NCI-H82 treated with DMSO at 0.1 percent for 48 hours (cell line): ENCODE results near the gene SLC35D2.
A peak's percentile ranks its signal among the peaks of the same experiment; 100 is the strongest.
"Not testable (repeated sequence)": the region's sequence is repeated elsewhere in the genome, so short reads cannot be mapped to it uniquely, and the experiment has no call there.

ENCODE experiments used
- DNase-seq: peaks from one replicate; lab custom pipeline; 2025; ENCODE audit not compliant: unreplicated experiment; lab: John Stamatoyannopoulos, UW

The SLC35D2 gene

DNA sequence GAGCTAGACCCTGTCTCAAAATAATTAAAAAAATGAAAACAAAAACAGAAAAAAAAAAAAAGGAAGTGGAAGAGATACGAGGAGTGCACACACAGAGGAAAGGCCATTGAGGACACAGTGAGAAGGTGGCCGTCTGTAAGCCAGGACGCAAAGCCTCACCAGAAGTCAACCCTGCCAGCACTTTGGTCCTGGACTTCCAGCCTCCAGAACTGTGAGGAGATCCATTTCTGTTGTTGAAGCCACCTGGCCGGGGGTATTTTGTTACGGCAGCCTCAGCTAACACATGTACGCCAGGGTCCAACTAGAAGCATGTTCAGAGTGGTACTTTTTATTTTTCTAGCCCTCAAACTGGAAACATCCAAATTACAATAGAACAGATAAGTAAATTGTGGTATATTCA lies 21.8 kb downstream of the SLC35D2 start:
- no peak for DNase-seq

DNA sequence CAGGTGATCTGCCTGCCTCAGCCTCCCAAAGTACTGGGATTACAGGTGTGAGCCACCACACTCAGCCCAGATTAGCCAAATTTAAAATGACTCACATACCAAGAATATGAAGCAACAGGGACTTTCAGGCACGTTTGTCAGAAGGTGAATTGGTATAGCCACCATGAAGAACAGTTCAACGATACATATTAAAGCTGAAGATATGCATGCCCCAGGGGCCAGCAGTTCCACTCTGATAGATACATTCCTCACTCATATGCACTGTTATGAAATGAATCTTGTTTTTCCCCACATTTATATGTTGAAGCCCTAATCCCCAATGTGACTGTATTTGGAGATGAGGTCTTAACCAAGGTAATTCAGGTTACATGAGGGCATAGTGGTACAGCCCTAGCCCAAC lies 22.5 kb downstream of the SLC35D2 start:
- DNase-seq: no peak

DNA sequence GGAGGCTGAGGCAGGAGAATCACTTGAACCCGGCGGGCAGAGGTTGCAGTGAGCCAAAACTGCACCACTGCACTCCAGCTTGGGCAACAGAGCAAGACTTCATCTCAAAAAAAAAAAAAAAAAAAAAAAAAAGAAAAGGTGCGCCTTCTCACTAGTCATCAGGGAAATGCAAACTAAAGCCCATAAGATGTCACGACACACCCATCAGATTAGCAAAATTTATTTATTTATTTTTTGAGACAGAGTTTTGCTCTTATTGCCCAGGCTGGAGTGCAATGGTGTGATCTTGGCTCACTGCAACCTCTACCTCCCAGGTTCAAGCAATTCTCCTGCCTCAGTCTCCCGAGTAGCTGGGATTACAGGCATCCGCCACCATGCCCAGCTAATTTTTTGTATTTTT lies 23.0 kb downstream of the SLC35D2 start:
- not testable (repeated sequence) for DNase-seq

DNA sequence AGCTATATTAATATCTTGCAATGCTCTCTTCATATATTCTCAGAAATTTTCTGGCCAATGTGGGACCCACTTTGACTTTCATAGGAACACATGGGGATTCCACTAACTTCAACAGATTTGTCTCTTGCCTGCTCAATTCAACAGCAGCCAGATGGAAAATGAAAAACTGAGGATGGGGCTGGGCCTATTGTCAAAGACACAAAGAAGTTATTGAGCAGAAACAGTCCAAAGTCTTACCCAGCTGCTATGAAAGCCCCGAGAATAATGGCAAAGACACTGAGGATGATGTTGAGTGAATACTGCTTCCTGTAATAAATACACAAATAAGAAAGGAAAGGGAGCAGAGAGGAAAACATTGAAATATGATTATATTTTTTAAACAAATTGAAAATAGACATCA lies 32.6 kb downstream of the SLC35D2 start:
- DNase-seq: no peak

DNA sequence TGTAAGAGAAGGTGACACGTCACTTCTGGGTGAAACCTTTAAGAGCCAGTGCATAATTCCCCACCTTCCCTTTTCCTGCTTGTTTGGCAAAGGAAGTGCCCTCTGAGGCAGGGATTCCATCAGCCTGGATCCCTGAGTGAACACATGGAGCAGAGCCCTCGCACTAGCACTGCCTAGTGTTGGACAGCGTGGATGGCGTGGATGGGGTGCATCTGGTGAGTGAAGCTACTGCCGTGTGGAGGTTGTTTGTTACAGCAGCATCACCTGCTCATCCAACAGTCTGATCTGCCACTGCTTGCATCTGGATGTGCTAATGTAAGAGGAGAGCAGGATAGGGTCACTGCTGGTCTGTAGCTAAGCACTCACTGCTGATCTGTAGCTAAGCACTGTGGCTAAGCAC lies 35.2 kb downstream of the SLC35D2 start:
- DNase-seq: no peak

DNA sequence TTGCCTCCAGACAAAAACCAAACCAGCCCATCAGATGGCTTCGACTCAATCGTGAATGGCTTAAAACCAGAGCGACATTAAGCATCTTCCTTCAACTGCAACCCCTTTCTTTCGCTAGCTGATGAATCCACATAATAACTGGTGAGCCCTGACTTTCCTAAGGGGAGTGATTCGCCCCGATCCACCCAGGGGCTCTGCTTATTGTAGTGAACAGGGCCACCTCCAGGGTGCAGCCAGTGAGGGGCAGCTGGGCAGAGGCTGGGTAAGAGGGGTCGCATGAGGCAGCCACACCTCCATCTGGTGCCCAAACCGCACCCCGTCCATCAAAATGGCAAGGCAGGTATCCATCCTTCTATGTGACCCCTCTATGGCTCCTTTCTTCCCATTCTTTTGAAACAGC lies 38.0 kb downstream of the SLC35D2 start:
- DNase-seq: no peak

DNA sequence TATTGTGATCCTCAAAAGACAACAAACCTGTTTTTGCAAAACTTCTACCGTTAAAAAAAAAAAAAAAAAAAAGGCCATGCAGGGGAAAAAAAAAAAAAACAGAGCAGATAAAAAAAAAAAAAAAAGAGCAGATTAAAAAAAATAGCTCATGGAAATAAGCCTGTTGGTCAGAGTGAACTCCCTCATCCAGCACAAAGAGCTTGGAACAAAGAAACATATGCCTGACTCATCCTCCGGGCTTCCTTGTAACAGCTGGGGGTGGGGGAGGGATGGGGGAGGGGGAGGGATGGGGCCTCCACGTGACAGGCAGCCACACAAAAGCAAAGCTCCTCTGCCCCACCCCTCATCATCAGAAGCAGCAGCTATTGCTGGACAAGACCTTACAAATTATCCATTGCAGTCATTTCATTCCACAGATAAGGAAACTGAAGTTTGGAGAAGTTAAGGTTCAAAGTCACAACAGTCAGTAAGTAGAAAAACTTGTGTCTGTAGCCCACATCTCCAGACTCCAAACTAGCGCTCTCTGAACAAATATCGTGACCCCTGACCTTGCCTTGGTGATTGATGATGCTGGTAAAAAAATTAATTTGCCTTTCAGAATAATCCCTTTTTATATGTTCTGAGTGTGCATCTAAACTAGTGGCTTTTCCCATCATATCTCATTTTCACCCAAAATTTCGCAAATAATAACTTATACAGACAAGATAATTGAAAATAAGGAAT lies 38.9 kb downstream of the SLC35D2 start:
- DNase-seq: peak; percentile 34

DNA sequence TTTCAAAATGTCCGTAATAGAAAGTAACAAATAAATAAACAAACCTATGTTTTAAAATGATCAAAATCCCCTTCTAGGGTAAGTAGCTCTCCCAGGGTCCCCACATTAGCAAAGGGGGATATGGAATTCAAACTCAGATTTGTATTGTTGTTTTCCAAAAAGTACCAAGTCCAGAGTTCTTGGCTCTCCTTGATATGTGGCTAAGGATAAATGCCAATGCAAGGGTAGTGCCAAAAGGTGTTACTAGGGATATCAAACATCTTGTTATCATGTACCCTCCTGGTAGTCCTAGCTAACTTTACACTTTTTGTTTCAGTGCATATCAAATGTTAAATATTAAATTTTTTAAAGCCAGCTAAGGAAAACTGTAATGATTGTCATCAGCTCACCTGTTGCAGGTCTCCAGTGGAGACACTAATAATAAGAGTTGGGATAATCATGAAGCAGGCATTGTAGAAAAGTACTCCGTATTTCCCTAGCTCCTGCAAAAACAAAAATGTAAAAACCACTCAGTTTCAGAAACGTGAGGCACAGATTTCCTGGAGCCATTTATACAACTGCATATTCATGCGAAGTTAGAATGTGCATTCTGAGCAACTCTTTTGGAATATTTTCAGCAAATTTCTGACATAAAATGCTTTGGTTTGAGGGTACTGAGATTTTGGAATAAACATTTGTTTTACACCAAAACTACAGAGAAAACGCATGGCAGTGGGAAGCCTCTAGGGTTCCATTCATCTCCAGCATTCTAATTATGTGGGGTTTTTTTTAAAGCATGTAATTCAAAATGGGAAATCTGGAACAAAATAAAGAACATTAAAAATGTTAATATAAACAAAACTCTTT lies 39.8 kb downstream of the SLC35D2 start:
- DNase-seq: no peak

DNA sequence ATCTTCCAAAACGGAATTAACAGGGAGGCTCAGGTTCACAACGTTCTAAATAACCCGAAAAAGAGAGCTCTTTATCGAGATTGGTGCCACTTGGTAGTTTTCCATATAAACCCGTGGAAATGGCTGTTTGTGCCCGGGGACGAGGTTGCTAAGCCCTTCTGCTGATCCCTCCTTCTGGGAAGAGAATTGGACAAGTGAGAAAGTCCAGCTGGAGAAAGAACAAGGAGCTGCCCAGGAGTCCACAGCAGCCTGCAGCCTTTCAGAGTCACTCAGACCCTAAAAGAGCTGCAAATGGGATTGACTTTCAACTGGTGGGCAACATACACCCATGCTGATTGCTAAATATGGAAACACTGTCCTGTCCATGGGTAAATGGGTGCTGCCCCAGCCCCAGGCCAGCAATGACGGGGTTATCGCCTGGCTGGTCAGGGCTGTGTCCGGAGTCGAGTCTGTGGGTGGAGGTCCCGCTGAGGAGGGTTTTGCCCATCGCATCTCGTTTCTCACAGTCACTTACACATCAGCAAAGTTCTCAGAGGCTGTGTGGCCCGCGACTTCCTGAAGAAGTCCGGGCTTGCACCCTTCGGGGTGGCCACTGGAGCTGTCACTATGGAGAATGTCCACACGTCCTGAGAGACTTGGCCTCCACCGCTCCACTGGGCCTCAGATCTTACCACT lies 40.8 kb downstream of the SLC35D2 start:
- no peak for DNase-seq

DNA sequence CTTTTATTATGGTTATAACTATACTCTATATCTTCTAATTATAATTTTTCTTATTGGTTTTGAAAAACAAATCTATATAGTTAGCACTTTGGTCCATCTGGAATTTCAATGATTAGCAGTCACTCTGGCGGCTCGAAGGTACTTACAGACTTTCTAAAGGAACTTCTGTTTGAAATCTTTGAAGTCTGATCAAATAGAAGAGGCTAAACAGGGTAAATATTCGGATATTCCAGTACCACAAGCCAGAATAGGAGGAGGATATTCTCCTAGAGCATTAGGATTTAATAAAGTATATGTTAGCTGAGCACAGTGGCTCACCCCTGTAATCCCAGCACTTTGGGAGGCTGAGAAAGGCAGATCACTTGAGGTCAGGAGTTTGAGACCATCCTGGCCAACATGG lies 42.8 kb downstream of the SLC35D2 start:
- no peak for DNase-seq

DNA sequence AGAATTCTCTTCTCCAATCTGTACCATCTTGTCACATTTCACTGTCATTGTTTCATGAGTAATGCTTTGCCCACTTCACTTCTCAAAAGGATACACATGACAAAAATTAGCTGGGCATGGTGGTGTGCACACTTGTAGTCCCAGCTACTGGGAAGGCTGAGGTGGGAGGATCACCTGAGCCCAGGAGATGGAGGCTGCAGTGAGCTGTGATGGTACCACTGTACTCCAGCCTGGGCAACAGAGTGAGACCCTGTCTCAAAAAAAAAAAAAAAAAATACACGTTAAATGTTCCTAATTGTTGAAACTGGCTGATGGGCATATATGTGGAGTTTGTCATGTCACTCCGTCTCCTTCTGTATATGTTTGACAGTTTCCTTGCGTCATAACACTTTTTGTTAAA lies 45.2 kb downstream of the SLC35D2 start:
- no peak for DNase-seq

DNA sequence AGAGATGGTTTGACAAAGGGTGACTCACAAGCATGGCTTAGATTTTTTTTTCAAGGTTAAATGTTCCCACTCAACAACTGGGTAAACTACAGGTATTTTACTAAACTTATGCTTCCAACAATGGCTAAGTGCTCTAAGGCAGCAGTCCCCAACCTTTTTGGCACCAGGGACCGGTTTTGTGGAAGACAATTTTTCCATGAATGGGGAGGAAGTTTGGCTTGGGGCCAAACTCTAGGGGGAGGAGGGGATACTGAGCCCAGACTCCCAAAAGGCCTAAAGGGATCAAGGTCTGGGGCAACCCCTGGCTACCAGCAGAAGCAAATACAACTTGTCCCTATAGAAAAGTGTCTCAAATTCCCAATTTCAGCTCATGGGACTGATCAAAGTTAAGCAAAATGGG lies 49.6 kb downstream of the SLC35D2 start:
- no peak for DNase-seq

DNA sequence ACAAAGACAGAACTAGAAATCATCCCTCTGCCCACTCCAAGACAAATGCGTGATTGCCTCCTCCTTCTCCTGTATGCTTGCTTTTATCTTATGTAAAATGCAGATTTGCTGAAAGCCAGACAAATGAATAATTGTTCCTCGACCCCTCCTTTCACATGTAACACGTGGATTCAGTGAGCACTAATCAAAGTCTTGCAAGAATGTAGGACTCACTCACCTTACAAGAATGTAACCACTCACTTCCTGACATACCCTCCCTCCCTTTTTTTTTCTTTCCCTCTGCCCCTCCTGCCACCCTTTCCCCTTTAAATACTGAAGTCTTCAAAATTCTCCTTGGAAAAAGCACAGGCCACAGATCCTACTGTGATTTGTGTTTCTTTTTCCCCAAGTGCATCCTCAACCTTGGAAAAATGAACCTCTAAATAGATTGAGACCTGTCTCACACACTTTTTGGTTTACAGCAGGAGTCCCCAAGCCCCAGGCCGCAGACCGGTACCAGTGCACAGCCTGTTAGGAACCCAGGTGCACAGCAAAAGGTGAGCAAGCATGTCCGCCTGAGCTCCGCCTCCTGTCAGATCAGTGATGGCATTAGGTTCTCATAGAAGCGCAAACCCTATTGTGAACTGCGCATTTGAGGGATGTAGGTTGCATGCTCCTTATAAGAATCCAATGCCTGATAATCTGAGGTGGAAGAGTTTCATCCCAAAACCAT lies 52.1 kb downstream of the SLC35D2 start:
- no peak for DNase-seq

DNA sequence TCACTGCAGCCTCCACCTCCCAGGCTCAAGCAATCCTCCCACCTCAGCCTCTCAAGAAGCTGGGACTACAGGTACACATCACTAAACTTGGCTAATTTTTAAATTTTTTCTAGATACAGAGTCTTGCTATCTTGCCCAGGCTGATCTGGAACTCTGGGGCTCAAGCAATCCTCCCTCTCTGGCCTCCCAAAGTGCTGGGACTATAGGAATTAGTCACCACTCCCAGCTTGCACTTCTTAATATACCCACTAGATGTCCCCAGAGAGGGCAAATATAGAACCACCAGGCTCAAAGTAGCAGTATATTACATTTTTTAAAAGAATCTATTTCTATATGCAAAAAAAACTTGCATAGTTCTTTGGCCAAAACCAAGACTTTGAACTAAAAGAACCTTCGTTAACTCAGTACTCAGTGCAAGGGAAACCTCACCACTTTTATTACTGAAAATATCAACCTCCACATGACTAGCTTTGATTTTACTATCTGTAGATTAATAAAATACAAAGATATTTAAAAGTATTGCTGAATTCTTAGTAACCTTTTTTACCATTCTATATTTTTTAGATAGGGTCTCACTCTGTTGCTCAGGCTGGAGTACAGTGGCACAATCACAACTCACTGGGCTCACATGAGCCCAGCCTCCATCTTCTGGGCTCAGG lies 55.7 kb downstream of the SLC35D2 start:
- DNase-seq: no peak

DNA sequence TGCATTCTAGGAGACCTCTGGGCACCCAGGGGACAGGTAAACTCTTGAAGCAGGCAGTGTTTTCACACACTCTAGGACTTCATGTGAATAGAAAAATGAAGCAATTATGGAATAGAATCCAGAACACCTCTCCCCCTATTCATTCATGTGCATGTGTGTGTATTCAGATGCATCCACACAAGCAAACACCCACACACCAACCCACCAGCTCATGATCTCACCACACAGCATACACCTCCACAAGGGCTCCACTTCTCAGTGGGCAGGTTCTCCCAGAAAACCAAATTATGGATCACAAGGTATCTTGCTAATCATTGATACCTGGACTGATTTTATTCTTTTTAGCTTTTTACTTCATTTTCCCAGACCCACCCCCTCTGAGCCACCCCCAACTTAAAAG lies 60.3 kb downstream of the SLC35D2 start:
- DNase-seq: no peak

DNA sequence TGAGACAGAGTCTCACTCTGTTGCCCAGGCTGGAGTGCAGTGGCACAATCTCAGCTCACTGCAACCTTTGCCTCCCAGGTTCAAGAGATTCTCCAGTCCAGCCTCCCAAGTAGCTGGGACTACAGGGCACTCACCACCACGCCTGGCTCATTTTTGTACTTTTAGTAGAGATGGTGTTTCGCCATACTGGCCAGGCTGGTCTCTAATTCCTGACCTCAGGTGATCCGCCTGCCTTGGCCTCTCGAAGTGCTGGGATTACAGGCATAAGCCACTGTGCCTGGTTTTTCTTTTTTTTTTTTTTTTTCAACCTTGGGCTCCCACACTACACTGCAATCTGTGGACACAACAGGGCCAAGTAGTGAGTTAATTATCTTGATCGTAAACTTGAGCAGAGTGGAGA lies 60.8 kb downstream of the SLC35D2 start:
- DNase-seq: not testable (repeated sequence)

DNA sequence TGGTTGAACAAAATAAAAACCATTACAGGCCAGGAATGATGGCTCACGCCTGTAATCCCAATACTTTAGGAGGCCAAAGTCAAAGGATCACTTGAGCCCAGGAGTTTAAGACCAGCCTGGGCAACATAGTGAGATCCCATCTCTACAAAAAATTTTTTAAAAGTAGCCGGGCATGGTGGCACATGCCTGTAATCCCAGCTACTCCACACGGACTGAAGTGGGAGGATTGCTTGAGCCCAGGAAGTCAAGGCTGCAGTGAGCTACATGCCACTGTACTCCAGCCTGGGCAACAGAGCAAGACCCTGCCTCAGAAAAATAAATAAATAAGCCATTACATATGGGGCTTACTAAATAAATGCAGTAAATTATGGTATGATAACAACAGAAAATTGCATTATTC lies 61.3 kb downstream of the SLC35D2 start:
- DNase-seq: not testable (repeated sequence)

DNA sequence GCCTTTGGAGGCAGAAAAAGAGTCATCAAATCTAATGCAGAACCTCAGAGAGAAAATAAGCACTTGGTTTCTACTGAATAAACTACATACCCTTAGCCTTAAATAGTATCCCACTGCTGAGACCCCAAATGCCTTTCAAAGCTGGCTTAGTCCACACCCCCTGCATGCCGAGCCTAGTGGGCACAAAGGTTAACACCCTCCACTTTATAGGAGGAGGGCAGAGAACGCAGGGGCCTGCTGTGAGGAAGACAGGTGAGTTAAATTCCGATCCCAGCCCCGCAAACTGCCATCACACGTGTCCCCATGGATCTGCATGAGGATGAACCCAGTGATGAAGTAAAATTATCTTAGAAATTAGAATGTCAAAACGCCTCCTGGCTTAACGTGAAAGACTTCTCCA lies 62.0 kb downstream of the SLC35D2 start:
- DNase-seq: no peak

DNA sequence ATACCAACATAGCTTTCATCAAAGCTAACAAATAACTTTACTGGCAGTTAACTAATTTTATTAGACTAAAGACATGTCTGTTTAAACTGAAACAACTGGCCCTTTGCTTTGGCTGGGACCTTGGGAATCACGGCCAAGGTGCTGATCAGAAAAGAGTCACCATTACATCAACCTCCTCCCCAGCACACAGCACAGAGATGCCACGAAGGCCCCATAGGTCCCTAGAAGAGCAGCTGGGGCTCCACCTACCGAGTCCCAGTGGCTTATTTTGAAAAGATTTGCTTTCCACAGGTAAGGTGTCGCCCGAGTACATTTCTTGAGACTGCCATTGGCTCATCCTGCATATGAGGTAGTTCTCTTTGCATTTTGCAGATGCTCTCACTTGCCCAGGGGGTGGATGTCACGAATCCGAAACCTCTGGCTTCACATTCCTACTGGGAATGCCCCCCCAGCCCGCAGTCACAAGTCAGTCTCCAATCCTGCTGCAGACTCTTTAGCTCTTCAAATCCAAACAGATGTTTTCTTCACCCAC lies 62.7 kb downstream of the SLC35D2 start:
- DNase-seq: no peak

DNA sequence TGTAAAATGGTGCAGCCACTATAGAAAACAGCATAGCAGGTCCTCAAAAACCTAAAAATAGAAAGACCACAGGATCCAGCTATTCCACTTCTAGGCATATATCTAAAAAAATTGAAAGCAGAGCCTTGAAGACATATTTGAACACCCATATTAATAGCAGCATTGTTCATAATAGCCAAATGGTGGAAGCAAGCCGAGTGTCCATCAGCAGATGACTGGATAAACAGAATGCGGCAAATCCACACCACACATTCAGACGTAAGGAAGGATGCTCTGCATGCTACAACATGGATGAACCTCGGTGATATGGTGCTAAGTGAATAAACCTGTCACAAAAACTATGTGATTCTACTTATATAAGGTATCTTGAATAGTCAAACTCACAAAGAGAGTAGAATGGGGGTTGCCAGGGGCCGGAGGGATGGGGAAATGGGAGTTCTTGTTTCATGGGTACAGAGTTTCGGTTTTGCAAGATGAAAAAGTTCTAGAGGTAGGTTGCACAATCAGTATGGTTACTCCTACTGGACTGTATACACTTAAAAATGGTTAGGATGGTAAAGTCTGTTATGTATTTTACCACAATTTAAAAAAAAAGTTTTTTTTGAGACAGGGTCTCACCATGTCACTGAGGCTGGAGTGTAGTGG lies 64.5 kb downstream of the SLC35D2 start:
- DNase-seq: no peak
